ENCODE results near the gene GULP1.

GULP1 gene

GRCh38 chr2:188381614-188382013 lies 89.9 kb downstream of the GULP1 start:
- DNase-seq = peak; percentile 91

- DNase-seq = peak; percentile 56
These were observed 90.4 kb downstream of the GULP1 start for GRCh38 chr2:188382107-188382506.

GRCh38 chr2:188383158-188383557 lies 91.5 kb downstream of the GULP1 start:
- peak; percentile 23 for DNase-seq

GRCh38 chr2:188385857-188386256 lies 94.2 kb downstream of the GULP1 start:
- no peak for DNase-seq

- DNase-seq = no peak
These were observed 97.2 kb downstream of the GULP1 start for GRCh38 chr2:188388831-188389230.

- no peak for DNase-seq
These were observed 99.7 kb downstream of the GULP1 start for GRCh38 chr2:188391354-188391753.

- no peak for DNase-seq
These were observed 103.3 kb downstream of the GULP1 start for GRCh38 chr2:188394931-188395472.

- no peak for DNase-seq
These were observed 104.4 kb downstream of the GULP1 start for GRCh38 chr2:188395903-188396689.

- peak; percentile 44 for DNase-seq
These were observed 107.5 kb downstream of the GULP1 start for GRCh38 chr2:188399159-188399558.

- no peak for DNase-seq
These were observed 112.0 kb downstream of the GULP1 start for GRCh38 chr2:188403676-188404075.

- no peak for DNase-seq
These were observed 112.8 kb downstream of the GULP1 start for GRCh38 chr2:188404341-188405004.

- DNase-seq = no peak
These were observed 114.7 kb downstream of the GULP1 start for GRCh38 chr2:188406414-188406813.

GRCh38 chr2:188410504-188411235 lies 119.0 kb downstream of the GULP1 start:
- DNase-seq = peak; percentile 60

- DNase-seq = no peak
These were observed 120.5 kb downstream of the GULP1 start for GRCh38 chr2:188412190-188412589.

GRCh38 chr2:188414411-188414810 lies 122.7 kb downstream of the GULP1 start:
- DNase-seq = peak; percentile 18

GRCh38 chr2:188414869-188415753 lies 123.4 kb downstream of the GULP1 start:
- DNase-seq = peak; percentile 37

GRCh38 chr2:188415754-188416083 lies 124.0 kb downstream of the GULP1 start:
- no peak for DNase-seq

- DNase-seq = no peak
These were observed 124.7 kb downstream of the GULP1 start for GRCh38 chr2:188416367-188416766.

GRCh38 chr2:188422726-188423125 lies 131.1 kb downstream of the GULP1 start:
- no peak for DNase-seq

GRCh38 chr2:188425266-188425665 lies 133.6 kb downstream of the GULP1 start:
- DNase-seq = no peak

- no peak for DNase-seq
These were observed 134.4 kb downstream of the GULP1 start for GRCh38 chr2:188426121-188426520.

- no peak for DNase-seq
These were observed 139.0 kb downstream of the GULP1 start for GRCh38 chr2:188430705-188431104.

- DNase-seq = no peak
These were observed 142.3 kb downstream of the GULP1 start for GRCh38 chr2:188434018-188434417.

All from HCEC 1CT (cell line).